ENCODE data around the gene CD300LF.

The CD300LF gene

DNA sequence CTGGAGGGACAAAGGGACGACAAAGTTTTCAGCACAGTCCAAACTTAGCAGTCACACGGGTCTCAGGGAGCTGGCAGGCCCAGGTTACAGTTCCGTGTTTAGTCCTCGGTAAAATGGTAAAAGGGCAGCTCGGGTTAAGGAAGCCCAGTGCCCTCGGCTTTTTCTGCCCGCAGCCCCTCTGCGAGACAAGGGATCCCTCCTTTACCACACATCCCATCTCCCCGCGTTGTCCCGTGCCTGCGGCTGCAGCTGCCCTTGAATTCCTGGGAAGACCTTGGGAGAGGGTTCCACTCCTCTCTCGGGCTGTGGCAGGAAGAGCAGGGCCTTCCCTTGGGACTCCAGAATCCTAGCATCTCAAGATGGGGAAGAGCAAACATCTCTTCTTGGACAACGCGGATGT is 17.1 kb upstream of the CD300LF start:
- DNase-seq (ENCODE audit: low read depth in 2 of 2): no peak

DNA sequence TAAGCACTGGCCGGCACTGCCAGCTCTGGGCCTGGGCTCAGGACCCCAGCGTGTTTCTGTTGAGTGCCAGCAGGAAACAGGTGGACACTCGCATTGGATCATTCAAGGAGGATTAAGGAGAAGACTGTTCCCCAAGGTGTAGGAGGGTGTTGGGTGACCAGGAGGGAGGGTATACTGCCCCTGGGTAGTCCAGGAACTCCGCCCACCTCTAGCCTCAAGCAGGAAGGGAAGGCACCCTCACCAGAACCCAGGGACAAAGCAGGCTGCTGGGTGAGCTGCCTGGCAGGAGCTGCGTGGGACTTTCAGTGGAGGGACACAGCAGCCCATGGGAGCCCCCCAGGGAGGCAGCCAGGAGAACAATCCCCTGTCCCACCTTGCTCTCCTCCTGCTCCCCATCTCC is 16.6 kb upstream of the CD300LF start:
- DNase-seq (ENCODE audit: low read depth in 2 of 2): no peak

- no peak for DNase-seq (ENCODE audit: low read depth in 2 of 2)
Observed at GRCh38 chr17:74728702-74729075, 16.0 kb upstream of the CD300LF start.

GRCh38 chr17:74728033-74728701 is 15.4 kb upstream of the CD300LF start:
- DNase-seq (ENCODE audit: low read depth in 2 of 2): no peak

- DNase-seq (ENCODE audit: low read depth in 2 of 2): no peak
Observed at GRCh38 chr17:74725111-74725510, 12.4 kb upstream of the CD300LF start.

- DNase-seq (ENCODE audit: low read depth in 2 of 2): no peak
Observed at GRCh38 chr17:74723891-74724290, 11.2 kb upstream of the CD300LF start.

GRCh38 chr17:74722782-74723181 is 10.1 kb upstream of the CD300LF start:
- no peak for DNase-seq (ENCODE audit: low read depth in 2 of 2)

- DNase-seq (ENCODE audit: low read depth in 2 of 2): no peak
Observed at GRCh38 chr17:74720506-74720905, 7.8 kb upstream of the CD300LF start.

DNA sequence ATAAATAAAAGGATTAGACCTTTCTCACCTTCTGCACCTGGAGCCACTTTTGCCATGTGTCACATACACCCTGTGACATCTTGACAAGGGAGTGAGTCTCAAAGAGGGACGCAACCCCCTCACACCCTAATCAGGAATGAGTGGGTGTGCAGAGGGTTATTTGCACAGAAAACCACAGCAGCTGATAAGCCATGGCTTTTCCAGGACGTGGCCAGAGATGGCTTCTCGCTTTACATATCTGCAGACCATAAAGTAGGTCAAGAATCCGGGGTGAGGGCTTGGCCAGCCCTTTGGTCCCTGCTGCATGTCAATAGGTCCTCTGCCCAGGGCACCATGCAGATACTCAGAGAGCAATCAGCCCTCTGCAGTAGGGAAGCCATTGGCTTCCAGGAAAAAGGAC is 2.4 kb upstream of the CD300LF start:
- no peak for DNase-seq (ENCODE audit: low read depth in 2 of 2)

- no peak for DNase-seq (ENCODE audit: low read depth in 2 of 2)
Observed at GRCh38 chr17:74713171-74713755, 540 bp upstream of the CD300LF start.

GRCh38 chr17:74712301-74712700 is 422 bp downstream of the CD300LF start:
- DNase-seq (ENCODE audit: low read depth in 2 of 2): no peak

DNA sequence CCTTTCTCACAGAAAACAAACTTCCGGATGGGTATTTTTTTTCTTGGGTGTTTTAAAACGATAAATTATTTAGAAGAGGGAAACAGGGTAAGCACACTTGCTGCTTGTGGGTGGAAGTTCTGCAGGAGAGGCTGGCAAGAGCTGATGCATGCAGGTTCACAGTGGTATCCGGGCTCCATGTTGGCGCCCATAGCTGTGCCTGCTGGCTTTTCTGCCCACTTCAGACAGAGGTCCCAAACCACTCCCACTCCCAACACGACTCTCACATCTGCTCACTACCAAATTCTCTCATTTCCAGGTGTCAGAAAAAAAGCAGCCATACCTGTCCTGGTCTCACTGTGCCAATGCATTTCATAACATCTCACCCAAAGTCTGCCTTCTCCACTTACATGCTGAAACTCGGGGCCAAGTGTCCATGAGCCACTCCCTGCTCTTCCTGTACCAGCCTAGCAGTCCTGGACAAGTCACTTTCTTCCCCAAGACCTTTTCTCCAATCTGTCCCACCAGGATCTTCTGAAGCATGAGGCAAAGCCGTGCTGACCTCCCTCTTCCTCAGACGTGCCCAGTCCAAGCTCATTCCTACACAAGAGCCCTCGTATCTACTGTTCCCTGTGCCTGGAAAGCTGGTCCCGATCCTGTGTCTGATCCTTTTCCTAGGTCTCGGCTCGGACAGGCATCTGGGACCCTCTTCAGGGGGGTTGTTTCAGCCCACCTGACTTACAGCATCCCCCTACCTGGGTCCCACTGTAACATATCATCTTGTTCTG is 1.5 kb downstream of the CD300LF start:
- DNase-seq (ENCODE audit: low read depth in 2 of 2): no peak

GRCh38 chr17:74704544-74704943 is 8.2 kb downstream of the CD300LF start:
- no peak for DNase-seq (ENCODE audit: low read depth in 2 of 2)

DNA sequence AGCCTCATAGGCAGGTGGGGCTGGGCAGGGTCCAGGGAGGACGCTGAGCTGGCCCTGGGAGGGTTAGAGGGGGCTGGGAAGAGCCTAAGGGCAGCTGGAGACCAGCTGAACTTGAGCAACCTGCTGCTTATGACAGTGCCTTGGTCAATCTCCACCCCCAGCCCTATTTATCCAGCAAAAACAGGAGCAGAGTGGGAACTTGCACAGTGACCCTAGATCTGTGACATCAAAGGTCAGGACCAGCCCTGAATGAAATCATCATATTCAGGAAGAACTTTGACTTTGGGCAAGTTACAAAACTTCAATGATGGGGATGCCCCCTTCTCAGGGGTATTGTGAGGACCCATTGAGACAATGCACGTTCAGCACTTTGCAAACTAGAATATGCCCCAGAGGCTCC is 9.4 kb downstream of the CD300LF start:
- no peak for DNase-seq (ENCODE audit: low read depth in 2 of 2)

- no peak for DNase-seq (ENCODE audit: low read depth in 2 of 2)
Observed at GRCh38 chr17:74702116-74702871, 10.4 kb downstream of the CD300LF start.

- no peak for DNase-seq (ENCODE audit: low read depth in 2 of 2)
Observed at GRCh38 chr17:74699236-74699635, 13.5 kb downstream of the CD300LF start.

DNA sequence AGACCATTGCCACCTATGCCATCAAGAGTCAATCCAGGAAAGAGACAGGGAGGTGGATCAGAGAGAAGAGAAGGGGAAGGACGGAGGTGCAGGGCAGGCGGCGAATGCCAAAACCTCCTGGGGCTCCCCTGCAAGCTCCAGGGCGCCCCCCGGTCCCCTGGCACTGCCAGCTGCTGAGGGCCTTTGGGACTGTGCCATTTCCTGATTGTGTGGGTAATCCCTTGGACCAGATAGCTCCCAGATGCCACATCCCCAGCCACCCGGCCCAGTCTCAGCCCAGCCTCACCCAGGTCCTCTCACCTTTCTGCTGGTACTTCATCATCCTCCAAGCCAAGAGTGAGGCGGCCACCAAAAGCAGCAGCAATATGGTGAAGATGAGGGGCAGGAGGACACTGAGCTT is 14.7 kb downstream of the CD300LF start:
- no peak for DNase-seq (ENCODE audit: low read depth in 2 of 2)

DNA sequence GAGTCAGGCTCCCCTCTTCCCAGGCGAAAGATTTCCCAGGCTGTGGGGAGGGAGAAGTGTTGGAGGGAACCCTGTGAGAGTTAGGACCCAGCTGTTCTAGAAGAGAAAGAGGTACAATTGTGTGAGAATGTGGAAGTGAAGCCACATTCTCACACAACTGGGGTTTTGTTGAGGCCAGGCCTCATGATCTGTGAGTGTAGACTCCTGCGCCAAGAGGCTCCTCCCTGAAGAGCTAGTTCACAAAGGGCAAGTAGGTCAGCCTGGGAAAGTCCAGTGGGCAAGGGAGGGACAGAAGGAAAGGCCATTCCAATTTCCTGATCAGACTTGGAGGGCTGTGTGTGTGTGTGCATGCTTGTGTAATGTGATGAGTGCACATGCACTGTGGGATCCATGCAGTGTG is 15.2 kb downstream of the CD300LF start:
- DNase-seq (ENCODE audit: low read depth in 2 of 2): no peak

- no peak for DNase-seq (ENCODE audit: low read depth in 2 of 2)
Observed at GRCh38 chr17:74695629-74696028, 17.1 kb downstream of the CD300LF start.

- no peak for DNase-seq (ENCODE audit: low read depth in 2 of 2)
Observed at GRCh38 chr17:74694081-74694480, 18.6 kb downstream of the CD300LF start.

DNA sequence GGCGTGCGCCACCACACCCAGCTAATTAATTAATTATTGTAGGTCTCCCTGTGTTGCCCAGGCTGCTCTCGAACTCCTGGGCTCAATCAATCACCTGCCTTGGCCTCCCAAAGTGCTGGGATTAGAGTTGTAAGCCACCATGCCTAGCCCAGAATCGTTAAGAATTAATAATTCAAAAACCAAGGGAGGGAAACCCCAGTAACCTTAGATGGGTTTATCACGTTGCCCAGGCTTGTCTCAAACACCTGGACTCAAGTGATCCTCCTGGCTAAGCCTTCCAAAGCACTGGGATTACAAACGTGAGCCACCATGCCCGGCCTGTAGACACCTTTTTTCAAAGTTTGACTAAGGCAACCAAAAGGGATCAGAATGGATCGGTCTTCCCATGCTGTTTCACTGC is 21.6 kb downstream of the CD300LF start:
- no peak for DNase-seq (ENCODE audit: low read depth in 2 of 2)

DNA sequence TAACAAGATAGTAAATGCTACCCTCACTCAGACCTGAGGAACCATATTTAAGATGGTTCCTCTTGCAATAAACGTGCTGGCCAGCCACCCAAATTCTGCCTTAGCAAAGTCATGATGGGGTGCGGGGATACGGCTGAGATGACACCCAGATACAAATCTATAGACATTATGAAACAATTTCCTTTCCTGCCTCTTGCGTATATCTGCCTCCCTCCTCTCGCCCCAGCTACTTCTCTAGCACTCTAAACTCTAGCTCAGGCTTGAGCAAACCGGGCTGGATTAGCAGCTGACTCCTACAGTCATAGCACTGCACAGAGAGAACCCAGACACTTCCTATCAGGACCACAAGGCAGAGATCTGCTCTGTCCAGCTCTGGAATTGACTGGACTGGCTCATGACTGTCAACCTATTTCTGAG is 22.3 kb downstream of the CD300LF start:
- DNase-seq (ENCODE audit: low read depth in 2 of 2): no peak
